Astrocyte (in vitro differentiated cells and primary cell): ENCODE data around the gene CHRNA4. TPM values are rescaled to one million over a fixed set of nuclear protein-coding genes. Genes with fewer than 3 reads are reported as not detected.
A peak's percentile ranks its signal among the peaks of the same experiment; 100 is the strongest.

ENCODE experiments used
- DNase-seq: peaks from one replicate; pipeline ENCODE4 v3.0.0-alpha.2; 2010; ENCODE audit warnings: low read depth
- FAIRE-seq: peaks from 2 replicates; lab custom pipeline; 2011; peaks lifted over from hg19 to GRCh38; lab: Jason Lieb, UNC
- H2AFZ ChIP-seq: 2 replicates; pipeline ENCODE4 v1.6.0; 2012; ENCODE audit warnings: low read depth, low read length, inconsistent platforms
- H3K27ac ChIP-seq: 2 replicates; pipeline ENCODE4 v1.5.1; 2011; ENCODE audit warnings: low read depth, low read length, inconsistent platforms
- H3K27me3 ChIP-seq: 2 replicates; pipeline ENCODE4 v1.6.0; 2011; ENCODE audit warnings: low read length, inconsistent platforms; ENCODE audit not compliant: insufficient read depth
- H3K36me3 ChIP-seq: 2 replicates; pipeline ENCODE4 v1.5.1; 2011; ENCODE audit warnings: low read length, inconsistent platforms; ENCODE audit not compliant: insufficient read depth
- H3K4me1 ChIP-seq: 2 replicates; pipeline ENCODE4 v1.5.1; 2011; ENCODE audit warnings: low read length, inconsistent platforms; ENCODE audit not compliant: insufficient read depth
- H3K4me2 ChIP-seq: 2 replicates; pipeline ENCODE4 v1.6.0; 2012; ENCODE audit warnings: low read length, inconsistent platforms
- H3K4me3 ChIP-seq: 2 replicates; pipeline ENCODE4 v1.5.1; 2011; ENCODE audit warnings: low read depth, mild to moderate bottlenecking, low read length, inconsistent platforms; ENCODE audit not compliant: insufficient read depth
- H3K79me2 ChIP-seq: 2 replicates; pipeline ENCODE4 v1.6.0; 2012; ENCODE audit warnings: mild to moderate bottlenecking, low read length, inconsistent platforms; ENCODE audit not compliant: insufficient read depth
- H3K9ac ChIP-seq: 2 replicates; pipeline ENCODE4 v1.6.0; 2012; ENCODE audit warnings: mild to moderate bottlenecking, low read length, inconsistent platforms
- H3K9me3 ChIP-seq: 2 replicates; pipeline ENCODE4 v1.5.1; 2012; ENCODE audit warnings: low read depth, mild to moderate bottlenecking, low read length, inconsistent platforms; ENCODE audit not compliant: insufficient read depth
- H4K20me1 ChIP-seq: 2 replicates; pipeline ENCODE4 v1.6.0; 2012; ENCODE audit warnings: low read length, inconsistent platforms; ENCODE audit not compliant: insufficient read depth
- H3K27ac Mint-ChIP-seq: one replicate; pipeline ENCODE4 v1.8.0; 2021; ENCODE audit warnings: mild to moderate bottlenecking, mixed read lengths; ENCODE audit not compliant: unreplicated experiment
- H3K27me3 Mint-ChIP-seq: one replicate; pipeline ENCODE4 v1.8.0; 2021; ENCODE audit warnings: low read depth, mixed read lengths; ENCODE audit not compliant: unreplicated experiment
- H3K36me3 Mint-ChIP-seq: one replicate; pipeline ENCODE4 v1.8.0; 2021; ENCODE audit warnings: low read depth, mixed read lengths; ENCODE audit not compliant: unreplicated experiment
- H3K4me1 Mint-ChIP-seq: one replicate; pipeline ENCODE4 v1.8.0; 2021; ENCODE audit warnings: low read depth, mixed read lengths; ENCODE audit not compliant: unreplicated experiment
- H3K4me3 Mint-ChIP-seq: one replicate; pipeline ENCODE4 v1.8.0; 2021; ENCODE audit warnings: mild to moderate bottlenecking, moderate library complexity, mixed read lengths; ENCODE audit not compliant: unreplicated experiment
- H3K9me3 Mint-ChIP-seq: one replicate; pipeline ENCODE4 v1.8.0; 2021; ENCODE audit warnings: mild to moderate bottlenecking, mixed read lengths; ENCODE audit not compliant: unreplicated experiment
- EZH2 ChIP-seq: IDR thresholded peaks from 2 replicates; pipeline ENCODE4 v1.6.1; 2012; ENCODE audit warnings: mild to moderate bottlenecking, low read length, inconsistent platforms; ENCODE audit not compliant: insufficient read depth
- total RNA-seq: library from RNA; stranded (reverse); gene quantifications from 2 replicates; pipeline ENCODE4 v1.2.1, GENCODE V29; 2021
- TF ChIP-seq, protein P1 (sequence below): IDR thresholded peaks from 2 replicates; pipeline ENCODE4 v1.5.1; 2011; ENCODE audit warnings: low read depth, mild to moderate bottlenecking, inconsistent platforms, low read length, moderate library complexity; ENCODE audit not compliant: insufficient read depth

CHRNA4 gene
- total RNA-seq, 1 donor from 2014 or later = 1.8 TPM

DNA sequence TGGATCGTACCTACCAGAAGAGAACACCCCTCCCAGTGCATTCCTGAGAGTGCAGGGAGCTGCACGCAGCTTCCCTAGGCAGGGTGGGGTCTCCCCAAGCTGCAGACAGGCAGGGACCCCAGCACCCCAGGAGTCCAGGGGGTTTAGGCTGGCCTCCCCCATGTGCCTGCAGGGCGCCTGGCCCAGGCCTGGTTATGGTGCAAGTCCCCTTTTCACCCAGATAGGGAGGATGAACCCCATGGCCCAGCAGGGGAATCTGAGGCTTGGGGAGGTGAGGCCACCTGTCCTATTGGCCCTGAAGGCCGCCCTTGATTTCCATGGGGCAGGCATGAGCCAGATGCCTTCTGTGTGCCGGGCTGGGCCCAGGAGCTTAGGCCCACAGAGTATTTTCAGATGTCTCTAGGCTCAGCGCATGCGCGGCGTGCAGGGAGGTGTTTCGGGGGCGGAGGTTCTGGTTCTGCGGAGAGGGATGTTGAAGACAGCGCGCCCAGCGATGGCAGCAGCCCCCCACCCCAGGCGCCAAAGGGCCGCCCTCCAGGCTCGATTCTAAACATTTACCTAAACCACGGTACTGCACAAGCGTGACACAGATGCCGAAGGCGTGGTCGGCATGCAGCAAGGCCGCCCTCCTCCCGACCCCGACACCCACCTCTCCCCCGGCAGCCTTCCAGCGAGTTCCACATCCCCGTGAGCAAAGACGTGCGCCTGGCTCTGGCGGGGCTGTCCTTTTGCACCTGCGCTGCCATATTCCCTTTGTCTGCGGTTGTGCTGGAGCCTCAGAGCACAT lies 38.8 kb downstream of the CHRNA4 start:
- peaks cover 19% of the 10 kb centered on the region for H3K27me3 ChIP-seq
- peaks cover 19% of the 10 kb centered on the region for H3K27me3 Mint-ChIP-seq
- DNase-seq = no peak
- no peaks in the 10 kb centered on the region for H3K9me3 ChIP-seq
- H3K79me2 ChIP-seq = no peaks in the 10 kb centered on the region
- no peak overlapping the region for H3K27ac Mint-ChIP-seq
- H3K36me3 ChIP-seq = no peaks in the 10 kb centered on the region
- H3K36me3 Mint-ChIP-seq = peaks cover 7% of the 10 kb centered on the region
- no peak overlapping the region for H3K4me2 ChIP-seq
- no peak overlapping the region for H3K9ac ChIP-seq
- H3K4me1 ChIP-seq = no peaks in the 10 kb centered on the region
- TF ChIP-seq, protein P1, sequence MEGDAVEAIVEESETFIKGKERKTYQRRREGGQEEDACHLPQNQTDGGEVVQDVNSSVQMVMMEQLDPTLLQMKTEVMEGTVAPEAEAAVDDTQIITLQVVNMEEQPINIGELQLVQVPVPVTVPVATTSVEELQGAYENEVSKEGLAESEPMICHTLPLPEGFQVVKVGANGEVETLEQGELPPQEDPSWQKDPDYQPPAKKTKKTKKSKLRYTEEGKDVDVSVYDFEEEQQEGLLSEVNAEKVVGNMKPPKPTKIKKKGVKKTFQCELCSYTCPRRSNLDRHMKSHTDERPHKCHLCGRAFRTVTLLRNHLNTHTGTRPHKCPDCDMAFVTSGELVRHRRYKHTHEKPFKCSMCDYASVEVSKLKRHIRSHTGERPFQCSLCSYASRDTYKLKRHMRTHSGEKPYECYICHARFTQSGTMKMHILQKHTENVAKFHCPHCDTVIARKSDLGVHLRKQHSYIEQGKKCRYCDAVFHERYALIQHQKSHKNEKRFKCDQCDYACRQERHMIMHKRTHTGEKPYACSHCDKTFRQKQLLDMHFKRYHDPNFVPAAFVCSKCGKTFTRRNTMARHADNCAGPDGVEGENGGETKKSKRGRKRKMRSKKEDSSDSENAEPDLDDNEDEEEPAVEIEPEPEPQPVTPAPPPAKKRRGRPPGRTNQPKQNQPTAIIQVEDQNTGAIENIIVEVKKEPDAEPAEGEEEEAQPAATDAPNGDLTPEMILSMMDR = no peak
- no peak for TF ChIP-seq EZH2
- no peaks in the 10 kb centered on the region for H3K4me1 Mint-ChIP-seq
- H2AFZ ChIP-seq = no peak overlapping the region
- H4K20me1 ChIP-seq = no peaks in the 10 kb centered on the region
- no peak overlapping the region for H3K4me3 Mint-ChIP-seq
- peaks cover 3% of the 10 kb centered on the region for H3K9me3 Mint-ChIP-seq
- H3K4me3 ChIP-seq = no peak overlapping the region
- no peak overlapping the region for H3K27ac ChIP-seq
- no peak for FAIRE-seq

DNA sequence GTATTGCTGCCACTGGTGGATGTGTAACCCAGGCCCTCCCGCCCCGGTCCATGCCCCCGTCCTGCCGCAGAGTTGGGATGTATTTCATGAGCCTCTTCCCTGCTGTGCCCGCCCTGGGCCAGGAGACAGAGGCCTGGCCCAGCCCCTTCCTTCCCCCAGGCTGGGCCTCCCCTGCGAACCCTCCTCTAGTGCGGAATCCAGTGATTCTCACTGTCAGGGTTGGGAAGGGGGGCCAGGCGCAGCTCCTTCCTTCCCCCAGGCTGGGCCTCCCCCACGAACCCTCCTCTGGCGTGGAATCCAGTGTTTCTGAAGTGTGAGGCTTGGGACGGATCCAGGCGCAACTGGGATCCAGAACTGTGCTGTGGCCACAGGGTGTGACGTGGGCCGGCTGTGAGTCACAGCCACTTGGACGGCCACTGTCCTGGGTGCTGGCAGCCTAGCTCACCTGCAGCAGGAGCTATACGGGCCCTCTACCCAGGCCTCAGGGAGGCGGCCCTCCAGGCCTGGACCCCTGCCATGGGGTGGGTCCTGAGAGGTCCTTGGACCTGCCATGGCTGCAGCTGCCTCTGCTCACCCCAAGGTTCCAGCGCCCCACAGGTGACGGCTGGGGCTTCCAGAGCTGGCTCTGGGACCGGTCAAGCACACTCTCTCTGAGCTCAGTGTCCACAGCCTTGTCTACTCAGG lies 39.9 kb downstream of the CHRNA4 start:
- DNase-seq (peak; percentile 22), FAIRE-seq (no peak)
- Histone ChIP-seq H3K9ac (no peak overlapping the region), H3K9me3 (no peaks in the 10 kb centered on the region), H3K4me1 (no peaks in the 10 kb centered on the region), H3K4me3 (no peak overlapping the region), H2AFZ (no peak overlapping the region), H4K20me1 (no peaks in the 10 kb centered on the region), H3K36me3 (no peaks in the 10 kb centered on the region), H3K27me3 (peaks cover 19% of the 10 kb centered on the region), H3K4me2 (no peak overlapping the region), H3K79me2 (no peaks in the 10 kb centered on the region), H3K27ac (no peak overlapping the region)
- H3K27me3 Mint-ChIP-seq = peaks cover 19% of the 10 kb centered on the region
- H3K27ac Mint-ChIP-seq = no peak overlapping the region
- peaks cover 3% of the 10 kb centered on the region for H3K36me3 Mint-ChIP-seq
- H3K4me1 Mint-ChIP-seq = no peaks in the 10 kb centered on the region
- TF ChIP-seq, protein P1 = no peak
- no peak for TF ChIP-seq EZH2
- H3K9me3 Mint-ChIP-seq = peaks cover 3% of the 10 kb centered on the region
- H3K4me3 Mint-ChIP-seq = no peak overlapping the region
